Activated T-cell treated with anti-CD3 and anti-CD28 coated beads, Interleukin-2, amount 50 U/mL, for 24 hours (primary cell): ENCODE data around the gene LPCAT3.
A peak's percentile ranks its signal among the peaks of the same experiment; 100 is the strongest.
"Not testable (repeated sequence)": the region's sequence is repeated elsewhere in the genome, so short reads cannot be mapped to it uniquely, and the experiment has no call there.

Experiments
- DNase-seq: peaks from one replicate; pipeline ENCODE4 v3.0.0-alpha.2; 2020
- H3K27ac Mint-ChIP-seq: 2 replicates; pipeline ENCODE4 v1.8.0; 2020; ENCODE audit warnings: mild to moderate bottlenecking, mixed read lengths
- H3K27me3 Mint-ChIP-seq: 2 replicates; pipeline ENCODE4 v1.8.0; 2020; ENCODE audit warnings: mixed read lengths
- H3K36me3 Mint-ChIP-seq: 2 replicates; pipeline ENCODE4 v1.8.0; 2020; ENCODE audit warnings: low read depth, mixed read lengths
- H3K4me1 Mint-ChIP-seq: 2 replicates; pipeline ENCODE4 v1.8.0; 2020; ENCODE audit warnings: low read depth, mixed read lengths
- H3K4me3 Mint-ChIP-seq: 2 replicates; pipeline ENCODE4 v1.8.0; 2020; ENCODE audit warnings: mild to moderate bottlenecking, moderate library complexity, mixed read lengths
- H3K9me3 Mint-ChIP-seq: 2 replicates; pipeline ENCODE4 v1.8.0; 2020; ENCODE audit warnings: mixed read lengths

Gene LPCAT3, protein sequence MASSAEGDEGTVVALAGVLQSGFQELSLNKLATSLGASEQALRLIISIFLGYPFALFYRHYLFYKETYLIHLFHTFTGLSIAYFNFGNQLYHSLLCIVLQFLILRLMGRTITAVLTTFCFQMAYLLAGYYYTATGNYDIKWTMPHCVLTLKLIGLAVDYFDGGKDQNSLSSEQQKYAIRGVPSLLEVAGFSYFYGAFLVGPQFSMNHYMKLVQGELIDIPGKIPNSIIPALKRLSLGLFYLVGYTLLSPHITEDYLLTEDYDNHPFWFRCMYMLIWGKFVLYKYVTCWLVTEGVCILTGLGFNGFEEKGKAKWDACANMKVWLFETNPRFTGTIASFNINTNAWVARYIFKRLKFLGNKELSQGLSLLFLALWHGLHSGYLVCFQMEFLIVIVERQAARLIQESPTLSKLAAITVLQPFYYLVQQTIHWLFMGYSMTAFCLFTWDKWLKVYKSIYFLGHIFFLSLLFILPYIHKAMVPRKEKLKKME

DNA sequence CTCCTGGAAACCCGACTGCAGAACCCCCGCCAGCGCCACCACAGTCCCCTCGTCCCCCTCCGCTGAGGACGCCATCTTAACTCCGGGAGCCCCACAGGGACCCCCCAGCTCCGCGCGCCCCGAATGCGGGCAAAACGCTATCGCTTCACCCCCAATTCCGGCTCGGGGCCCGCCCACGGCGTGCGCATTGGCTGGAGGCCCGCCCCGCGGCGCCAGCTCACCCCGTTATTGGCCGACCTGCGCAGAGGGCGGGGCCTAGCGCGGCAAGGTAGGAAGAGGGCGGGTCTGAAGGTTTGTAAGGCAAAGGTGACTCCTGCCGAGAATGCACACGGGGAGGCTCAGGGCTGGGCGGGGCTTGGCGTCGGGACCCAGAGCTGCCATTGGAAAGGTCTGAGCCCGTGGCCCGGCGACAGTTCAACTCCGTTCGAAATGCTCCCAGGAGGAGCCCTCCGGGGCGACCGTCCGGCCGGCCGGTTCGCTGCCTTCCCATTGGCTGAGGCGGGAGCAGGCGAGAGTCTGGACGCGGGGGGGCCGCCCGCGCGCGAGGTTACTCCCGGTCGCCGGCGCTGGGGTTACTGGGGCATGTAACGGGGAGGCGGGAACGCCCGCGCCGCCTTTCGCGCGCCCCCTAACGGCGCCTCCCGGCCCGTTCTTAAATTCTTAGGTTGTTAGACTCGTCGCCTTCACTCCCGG lies at the start of gene LPCAT3:
Gene LPCAT3 (minus strand): TSS at position 127 of the 693 bp plus-strand sequence. CDS start 52 bp downstream, at position 75.
- Mint-ChIP-seq H3K27ac (peak within 1 kb of the TSS; percentile 97), H3K36me3 (peaks cover 36% of the 10 kb centered on the region), H3K4me1 (peaks cover 36% of the 10 kb centered on the region), H3K4me3 (peak within 1 kb of the TSS; percentile 88), H3K9me3 (no peaks in the 10 kb centered on the region), H3K27me3 (no peaks in the 10 kb centered on the region)
- DNase-seq = peak; percentile 97

DNA sequence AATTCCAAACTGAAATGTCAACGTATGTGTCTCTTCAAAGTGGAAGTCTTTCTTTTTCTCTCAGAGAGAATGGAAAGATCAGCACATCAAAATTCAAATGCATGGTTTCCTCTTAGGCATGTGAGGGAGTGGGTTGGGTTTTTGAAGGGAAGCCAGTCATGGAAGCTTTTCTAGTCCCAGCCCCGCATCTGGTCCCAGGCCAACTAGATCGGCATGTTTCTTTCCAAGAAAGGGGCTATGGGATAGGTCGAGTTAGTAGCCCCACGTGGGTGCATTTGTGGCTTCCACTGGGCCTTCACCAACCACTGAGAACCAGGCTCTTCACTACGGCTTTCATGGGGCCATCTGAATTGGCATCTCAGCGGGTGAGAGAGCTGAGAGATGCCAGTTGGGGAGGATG lies 48.8 kb upstream of the LPCAT3 start:
- Mint-ChIP-seq H3K4me3 (no peak overlapping the region), H3K36me3 (no peaks in the 10 kb centered on the region), H3K4me1 (no peaks in the 10 kb centered on the region), H3K27me3 (no peaks in the 10 kb centered on the region), H3K27ac (no peak overlapping the region), H3K9me3 (no peaks in the 10 kb centered on the region)
- no peak for DNase-seq

DNA sequence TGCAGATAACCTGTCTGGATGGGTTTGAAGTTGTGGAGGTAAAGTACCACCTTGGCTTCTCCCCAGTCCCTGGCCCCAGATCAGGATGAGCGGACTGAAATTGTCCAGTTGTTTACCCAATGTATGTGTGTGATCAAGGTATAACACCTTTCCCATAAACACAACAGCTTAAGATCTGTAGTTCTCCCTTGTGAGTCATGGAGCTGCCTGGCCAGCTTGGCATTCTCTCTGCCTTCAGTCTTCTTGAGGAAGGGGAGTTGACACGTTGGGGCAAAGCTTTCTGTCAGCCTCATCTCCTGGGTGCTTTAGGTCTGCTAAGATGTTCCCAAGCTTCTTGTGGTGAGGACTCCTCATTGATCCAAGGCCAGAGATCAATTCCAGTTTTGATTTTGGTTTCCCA lies 48.3 kb upstream of the LPCAT3 start:
- H3K27me3 Mint-ChIP-seq = no peaks in the 10 kb centered on the region
- H3K36me3 Mint-ChIP-seq = no peaks in the 10 kb centered on the region
- no peak for DNase-seq
- H3K27ac Mint-ChIP-seq = no peak overlapping the region
- no peaks in the 10 kb centered on the region for H3K4me1 Mint-ChIP-seq
- H3K9me3 Mint-ChIP-seq = no peaks in the 10 kb centered on the region
- no peak overlapping the region for H3K4me3 Mint-ChIP-seq

DNA sequence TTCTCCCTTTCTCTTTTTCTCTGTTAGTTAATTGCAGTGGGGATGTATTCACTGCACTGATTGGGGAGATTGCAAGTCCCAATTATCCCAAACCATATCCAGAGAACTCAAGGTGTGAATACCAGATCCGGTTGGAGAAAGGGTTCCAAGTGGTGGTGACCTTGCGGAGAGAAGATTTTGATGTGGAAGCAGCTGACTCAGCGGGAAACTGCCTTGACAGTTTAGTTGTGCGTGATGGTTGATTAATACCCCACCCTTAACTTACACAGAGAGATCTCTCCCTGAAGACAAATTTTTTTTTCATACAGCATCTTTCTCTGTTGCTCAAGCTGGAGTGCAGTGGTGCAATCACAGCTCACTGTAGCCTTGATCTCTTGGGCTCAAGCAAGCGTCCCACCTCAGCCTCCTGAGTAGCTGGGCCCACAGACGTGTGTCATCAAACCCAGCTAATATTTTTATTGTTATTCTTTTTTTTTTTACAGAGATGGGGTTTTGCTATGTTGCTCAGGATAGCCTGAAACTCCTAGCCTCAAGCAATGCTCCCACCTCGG lies 46.9 kb upstream of the LPCAT3 start:
- H3K27ac Mint-ChIP-seq = no peak overlapping the region
- DNase-seq = no peak
- no peak overlapping the region for H3K4me3 Mint-ChIP-seq
- no peaks in the 10 kb centered on the region for H3K4me1 Mint-ChIP-seq
- H3K27me3 Mint-ChIP-seq = peaks cover 10% of the 10 kb centered on the region
- no peaks in the 10 kb centered on the region for H3K9me3 Mint-ChIP-seq
- no peaks in the 10 kb centered on the region for H3K36me3 Mint-ChIP-seq

DNA sequence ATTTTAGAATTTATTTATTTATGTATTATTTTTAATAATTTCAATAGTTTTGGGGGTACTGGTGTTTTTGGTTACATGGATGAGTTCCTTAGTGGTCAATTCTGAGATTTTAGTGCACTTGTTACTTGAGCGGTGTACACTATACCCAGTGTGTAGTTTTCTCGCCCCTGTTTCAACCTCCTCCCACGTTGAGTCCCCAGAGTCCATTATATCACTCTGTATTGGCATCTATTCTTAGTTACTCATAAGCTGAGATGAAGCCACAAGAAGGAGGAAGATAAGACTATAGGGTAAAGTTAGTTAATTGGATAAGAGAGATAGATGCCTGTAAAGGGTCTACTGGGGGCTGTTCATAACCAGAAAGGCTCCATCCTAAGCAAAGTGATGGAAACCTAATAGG lies 46.2 kb upstream of the LPCAT3 start:
- Mint-ChIP-seq H3K4me1 (no peaks in the 10 kb centered on the region), H3K36me3 (no peaks in the 10 kb centered on the region), H3K27ac (no peak overlapping the region), H3K27me3 (peaks cover 16% of the 10 kb centered on the region), H3K4me3 (no peak overlapping the region), H3K9me3 (no peaks in the 10 kb centered on the region)
- DNase-seq = no peak

DNA sequence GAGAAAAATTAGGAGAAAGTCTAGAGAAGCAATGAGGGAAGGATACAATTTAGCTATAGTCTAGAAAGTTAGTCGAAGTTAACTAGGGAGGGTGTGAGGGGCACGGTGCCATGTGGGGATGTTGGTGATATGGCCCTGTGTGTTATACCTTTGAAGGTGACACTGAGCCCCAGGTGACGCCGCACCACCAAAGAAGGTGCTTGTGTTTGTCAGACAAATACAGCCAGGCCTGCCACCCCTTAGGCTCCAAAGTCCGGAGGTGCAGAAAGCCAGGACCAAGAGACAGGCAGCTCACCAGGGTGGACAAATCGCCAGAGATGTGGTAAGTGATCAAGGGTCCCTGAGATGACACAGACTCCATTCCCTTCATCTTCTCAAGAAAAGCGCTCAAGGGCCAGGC lies 43.3 kb upstream of the LPCAT3 start:
- DNase-seq = no peak
- H3K4me1 Mint-ChIP-seq = no peaks in the 10 kb centered on the region
- no peak overlapping the region for H3K4me3 Mint-ChIP-seq
- H3K36me3 Mint-ChIP-seq = no peaks in the 10 kb centered on the region
- H3K27ac Mint-ChIP-seq = no peak overlapping the region
- no peaks in the 10 kb centered on the region for H3K9me3 Mint-ChIP-seq
- peaks cover 28% of the 10 kb centered on the region for H3K27me3 Mint-ChIP-seq

DNA sequence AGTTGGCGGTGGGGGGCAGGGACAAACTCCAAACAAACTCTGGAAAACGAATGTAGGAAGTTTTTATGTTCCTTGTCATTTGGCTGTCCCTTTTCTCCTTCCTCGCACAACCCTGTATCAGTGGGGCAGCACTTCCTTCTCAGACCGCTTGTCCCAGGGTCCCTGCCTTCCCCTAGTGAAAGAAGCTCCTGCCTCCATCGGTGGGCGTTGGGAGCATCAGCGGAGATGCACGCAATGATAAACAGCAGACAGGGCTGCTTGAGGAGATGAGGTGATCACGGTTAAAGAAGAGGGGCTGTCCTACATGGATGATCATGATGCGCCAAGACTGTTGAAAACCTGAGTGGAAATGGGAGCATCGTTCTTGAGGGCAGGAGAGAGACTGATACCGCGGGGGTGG lies 42.9 kb upstream of the LPCAT3 start:
- DNase-seq = no peak
- Mint-ChIP-seq H3K9me3 (no peaks in the 10 kb centered on the region), H3K36me3 (no peaks in the 10 kb centered on the region), H3K27me3 (peaks cover 32% of the 10 kb centered on the region), H3K27ac (no peak overlapping the region), H3K4me1 (no peaks in the 10 kb centered on the region), H3K4me3 (no peak overlapping the region)

DNA sequence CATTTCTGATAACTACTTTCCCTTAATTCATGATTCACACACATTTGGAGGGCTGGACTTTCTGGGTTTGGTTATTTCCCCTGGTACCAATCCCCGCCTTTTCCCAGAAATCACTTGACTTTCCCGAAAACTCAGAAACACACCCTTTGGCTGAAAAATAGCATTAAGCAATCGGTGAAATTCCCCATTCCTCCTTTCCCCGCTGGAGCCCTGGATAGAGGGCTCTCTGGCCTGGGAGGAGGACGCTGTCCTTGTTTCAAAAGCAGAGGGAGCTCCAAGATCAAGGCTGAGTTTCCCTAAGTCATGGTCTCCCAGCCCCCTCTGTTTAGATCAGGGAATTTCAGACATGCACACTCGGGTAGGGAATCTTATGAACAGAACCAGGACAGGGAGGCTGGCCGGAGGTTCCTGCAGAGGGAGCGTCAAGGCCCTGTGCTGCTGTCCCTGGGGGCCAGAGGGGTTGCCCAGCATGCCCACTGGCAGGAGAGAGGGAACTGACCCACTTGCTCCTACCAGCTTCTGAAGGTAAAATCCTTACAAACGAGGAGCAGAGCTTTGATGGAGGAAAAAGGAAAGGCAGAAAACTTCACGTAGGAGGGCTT lies 42.2 kb upstream of the LPCAT3 start, which contains the start of gene C1S:
Gene C1S (plus strand): TSS at position 366 of the 602 bp plus-strand sequence. CDS start 1,195 bp downstream, outside the sequence.
- H3K27me3 Mint-ChIP-seq = peaks cover 39% of the 10 kb centered on the region
- no peaks in the 10 kb centered on the region for H3K4me1 Mint-ChIP-seq
- no peaks in the 10 kb centered on the region for H3K36me3 Mint-ChIP-seq
- no peak within 1 kb of the TSS for H3K4me3 Mint-ChIP-seq
- H3K9me3 Mint-ChIP-seq = no peaks in the 10 kb centered on the region
- H3K27ac Mint-ChIP-seq = no peak within 1 kb of the TSS
- DNase-seq = no peak

DNA sequence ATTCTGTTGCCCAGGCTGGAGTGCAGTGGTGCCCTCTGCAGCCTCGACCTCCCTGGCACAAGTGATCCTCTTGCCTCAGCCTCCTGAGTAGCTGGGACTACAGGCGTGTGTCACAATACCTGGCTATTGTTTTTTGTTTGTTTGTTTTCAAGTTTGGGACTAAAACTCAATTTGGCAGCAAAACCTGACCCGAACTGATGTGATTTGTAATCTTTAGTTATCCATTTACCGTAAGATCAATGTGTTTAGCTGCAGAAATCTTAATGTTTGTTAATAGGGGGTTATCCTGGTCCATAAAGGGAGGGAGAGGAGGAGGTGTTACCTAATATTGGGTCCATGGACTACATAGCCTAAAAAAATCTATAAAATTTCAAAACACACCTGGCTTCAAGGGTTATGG lies 41.5 kb upstream of the LPCAT3 start:
- H3K36me3 Mint-ChIP-seq = no peaks in the 10 kb centered on the region
- H3K4me3 Mint-ChIP-seq = no peak overlapping the region
- no peaks in the 10 kb centered on the region for H3K4me1 Mint-ChIP-seq
- H3K9me3 Mint-ChIP-seq = no peaks in the 10 kb centered on the region
- no peak overlapping the region for H3K27ac Mint-ChIP-seq
- no peak for DNase-seq
- peaks cover 40% of the 10 kb centered on the region for H3K27me3 Mint-ChIP-seq

DNA sequence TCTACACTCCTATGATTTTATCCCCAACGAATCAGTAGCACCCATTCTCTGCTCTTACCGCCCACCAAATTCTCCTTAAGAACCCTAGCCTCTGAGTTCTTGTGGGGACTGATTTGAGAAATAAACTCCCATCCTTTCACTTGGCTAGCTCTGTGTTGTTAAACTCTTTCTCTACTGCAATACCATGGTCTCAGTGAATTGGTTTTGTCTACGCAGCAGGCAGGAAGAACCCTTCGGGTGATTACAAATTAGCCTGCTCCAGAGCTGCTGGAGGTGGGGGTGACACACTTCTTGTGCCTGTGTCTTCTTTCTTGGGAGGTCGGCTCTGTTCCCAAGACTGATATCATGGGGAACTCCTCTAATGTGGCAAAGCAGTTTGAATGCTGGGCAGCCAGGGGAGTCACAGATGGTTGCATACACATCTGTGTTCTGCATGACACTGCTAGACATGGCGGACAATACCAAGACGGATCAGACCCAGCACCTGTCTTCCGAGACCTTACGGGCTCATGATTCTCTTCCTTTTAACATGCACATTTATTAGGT lies 40.6 kb upstream of the LPCAT3 start:
- no peak for DNase-seq
- Mint-ChIP-seq H3K9me3 (no peaks in the 10 kb centered on the region), H3K4me1 (no peaks in the 10 kb centered on the region), H3K4me3 (no peak overlapping the region), H3K27ac (no peak overlapping the region), H3K36me3 (no peaks in the 10 kb centered on the region), H3K27me3 (peaks cover 40% of the 10 kb centered on the region)

DNA sequence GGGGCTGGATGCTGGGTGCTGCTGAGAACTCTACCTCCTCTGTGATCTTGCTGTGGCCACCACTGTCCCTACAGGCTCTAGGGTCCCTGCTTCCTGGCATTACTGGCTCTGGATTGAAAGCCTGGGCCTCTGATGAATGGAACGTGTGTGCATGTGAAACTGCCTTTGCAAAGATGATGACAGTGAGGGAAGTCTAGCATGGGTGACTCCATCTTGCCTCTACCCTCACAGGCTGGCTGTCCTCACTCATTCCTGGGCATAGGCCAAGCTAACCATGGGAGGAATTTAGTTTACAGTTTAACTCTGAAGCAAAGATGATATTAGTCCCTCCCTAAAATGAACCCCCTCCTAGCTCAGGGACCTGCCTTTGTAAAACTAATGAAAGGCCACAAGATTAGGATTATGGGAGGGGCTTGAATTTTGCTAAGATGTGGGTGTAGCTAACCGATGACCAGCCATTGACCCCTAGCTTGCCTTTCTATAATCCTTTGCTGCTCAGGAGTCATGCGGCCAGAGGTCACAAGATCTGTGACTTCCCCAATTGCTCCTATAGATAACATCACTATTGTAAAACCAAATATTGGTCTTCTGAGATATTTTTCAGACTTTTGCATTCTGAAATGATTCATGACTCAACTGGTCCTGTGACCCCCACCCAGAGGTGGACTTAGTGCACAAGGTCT lies 40.0 kb upstream of the LPCAT3 start:
- no peaks in the 10 kb centered on the region for H3K9me3 Mint-ChIP-seq
- DNase-seq = no peak
- H3K4me1 Mint-ChIP-seq = no peaks in the 10 kb centered on the region
- H3K36me3 Mint-ChIP-seq = no peaks in the 10 kb centered on the region
- H3K27ac Mint-ChIP-seq = no peak overlapping the region
- H3K27me3 Mint-ChIP-seq = peaks cover 40% of the 10 kb centered on the region
- H3K4me3 Mint-ChIP-seq = no peak overlapping the region

DNA sequence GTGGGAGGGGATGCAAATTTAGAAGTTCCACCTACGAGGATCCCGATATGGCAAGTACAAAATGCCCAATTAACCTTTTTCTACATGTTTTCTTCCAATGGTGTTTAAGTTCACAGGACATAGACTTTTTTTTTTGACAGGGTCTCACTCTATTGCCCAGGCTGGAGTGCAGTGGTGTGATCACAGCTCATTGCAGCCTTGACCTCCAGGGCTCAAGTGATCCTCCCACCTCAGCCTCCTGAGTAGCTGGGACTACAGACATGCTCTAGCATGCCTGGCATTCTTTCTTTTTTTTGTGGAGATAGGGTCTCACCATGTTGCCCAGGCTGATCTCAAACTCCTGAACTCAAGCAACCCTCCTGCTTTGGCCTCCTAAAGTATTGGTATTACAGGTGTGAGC lies 37.5 kb upstream of the LPCAT3 start:
- H3K27me3 Mint-ChIP-seq = peaks cover 35% of the 10 kb centered on the region
- not testable (repeated sequence) for H3K4me3 Mint-ChIP-seq, H3K36me3 Mint-ChIP-seq, DNase-seq, H3K27ac Mint-ChIP-seq, H3K9me3 Mint-ChIP-seq, H3K4me1 Mint-ChIP-seq

DNA sequence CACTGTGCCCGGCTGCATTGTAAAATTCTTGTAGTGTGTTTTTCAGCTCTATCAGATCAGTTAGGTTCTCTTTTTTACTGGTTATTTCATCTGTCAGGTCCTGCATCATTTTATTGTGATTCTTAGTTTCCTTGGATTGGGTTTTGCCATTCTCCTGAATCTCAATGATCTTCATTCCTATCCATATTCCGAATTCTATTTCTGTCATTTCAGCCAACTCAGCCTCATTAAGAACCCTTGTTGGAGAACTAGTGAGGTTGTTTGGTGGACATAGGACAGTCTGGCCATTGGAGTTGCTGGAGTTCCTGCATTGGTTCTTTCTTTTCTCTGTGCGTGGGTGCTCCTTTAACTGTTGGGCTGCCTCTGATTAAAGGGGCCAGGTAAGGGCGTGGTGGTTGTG lies 36.6 kb upstream of the LPCAT3 start:
- no peaks in the 10 kb centered on the region for H3K4me1 Mint-ChIP-seq
- peaks cover 27% of the 10 kb centered on the region for H3K27me3 Mint-ChIP-seq
- H3K27ac Mint-ChIP-seq = no peak overlapping the region

DNA sequence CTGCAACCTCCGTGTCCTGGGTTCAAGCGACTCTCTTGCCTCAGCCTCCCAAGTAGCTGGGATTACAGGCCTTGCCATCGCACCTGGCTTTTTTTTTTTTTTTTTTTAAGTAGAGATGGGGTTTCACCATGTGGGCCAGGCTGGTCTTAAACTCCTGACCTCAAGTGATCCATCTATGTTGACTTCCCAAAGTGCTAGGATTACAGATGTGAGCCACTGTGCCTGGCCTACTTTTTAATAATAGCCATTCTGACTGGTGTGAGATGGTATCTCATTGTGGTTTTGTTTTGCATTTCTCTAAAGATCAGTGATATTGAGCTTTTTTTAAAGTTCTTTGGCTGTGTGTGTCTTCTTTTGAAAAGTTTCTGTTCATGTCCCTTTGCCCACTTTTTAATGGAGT lies 31.7 kb upstream of the LPCAT3 start:
- not testable (repeated sequence) for DNase-seq, H3K27me3 Mint-ChIP-seq, H3K36me3 Mint-ChIP-seq, H3K9me3 Mint-ChIP-seq, H3K4me3 Mint-ChIP-seq, H3K4me1 Mint-ChIP-seq, H3K27ac Mint-ChIP-seq

More for the DNA sequence above, 36.6 kb upstream of the LPCAT3 start:
- no peak overlapping the region for H3K4me3 Mint-ChIP-seq
- H3K9me3 Mint-ChIP-seq = no peaks in the 10 kb centered on the region
- H3K36me3 Mint-ChIP-seq = no peaks in the 10 kb centered on the region
- no peak for DNase-seq
